Measurements from ENCODE around the gene ATG14.
A peak's percentile ranks its signal among the peaks of the same experiment; 100 is the strongest.

The ATG14 gene

DNA sequence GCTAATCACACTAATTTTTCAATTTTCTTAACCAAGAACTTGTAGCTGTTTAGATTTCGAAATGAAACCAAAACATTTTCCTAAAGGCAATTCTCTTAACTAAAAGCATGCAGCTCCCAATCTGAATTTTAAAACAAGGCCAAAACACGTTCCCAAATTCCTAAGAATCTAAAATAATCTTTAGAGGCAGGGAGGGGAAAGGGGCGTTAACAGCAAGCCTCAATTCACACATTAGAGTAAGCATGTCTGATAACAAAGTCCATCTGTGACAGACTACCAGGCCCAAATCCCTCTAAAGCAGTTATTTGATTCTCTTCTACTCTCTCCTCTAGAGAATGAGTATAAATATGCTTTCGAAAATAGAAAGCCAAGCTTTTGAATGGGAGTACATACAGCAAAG is 754 bp downstream of the ATG14 start:
- no peak for TF ChIP-seq CTCF (IDR thresholded peaks at IDR 0.05)
- Histone ChIP-seq H3K4me3 (ENCODE audit: low read depth, low read length) (peak overlapping the region; percentile 95), H3K4me1 (peaks cover 10% of the 10 kb centered on the region), H3K36me3 (ENCODE audit: control insufficient read depth, insufficient read depth, low read length) (no peaks in the 10 kb centered on the region), H3K4me2 (ENCODE audit: low read length) (peak overlapping the region; percentile 95), H3K79me2 (peaks cover 26% of the 10 kb centered on the region), H2AFZ (peak overlapping the region; percentile 99), H3K9me3 (ENCODE audit: control insufficient read depth, low read length) (no peaks in the 10 kb centered on the region), H3K27ac (no peak overlapping the region), H3K9ac (no peak overlapping the region), H3K27me3 (ENCODE audit: control insufficient read depth, insufficient read depth, low read length) (no peaks in the 10 kb centered on the region)

- H3K36me3 ChIP-seq (ENCODE audit: control insufficient read depth, insufficient read depth, low read length): no peaks in the 10 kb centered on the region
- no peak overlapping the region for H3K27ac ChIP-seq
- H3K4me2 ChIP-seq (ENCODE audit: low read length): no peak overlapping the region
- H3K79me2 ChIP-seq: peaks cover 25% of the 10 kb centered on the region
- no peak overlapping the region for H3K4me3 ChIP-seq (ENCODE audit: low read depth, low read length)
- no peak overlapping the region for H3K9ac ChIP-seq
- no peaks in the 10 kb centered on the region for H3K9me3 ChIP-seq (ENCODE audit: control insufficient read depth, low read length)
- H3K4me1 ChIP-seq: no peaks in the 10 kb centered on the region
- no peaks in the 10 kb centered on the region for H3K27me3 ChIP-seq (ENCODE audit: control insufficient read depth, insufficient read depth, low read length)
- TF ChIP-seq CTCF (IDR thresholded peaks at IDR 0.05): no peak
- H2AFZ ChIP-seq: no peak overlapping the region
Observed at GRCh38 chr14:55404173-55404854, 7.3 kb downstream of the ATG14 start.

DNA sequence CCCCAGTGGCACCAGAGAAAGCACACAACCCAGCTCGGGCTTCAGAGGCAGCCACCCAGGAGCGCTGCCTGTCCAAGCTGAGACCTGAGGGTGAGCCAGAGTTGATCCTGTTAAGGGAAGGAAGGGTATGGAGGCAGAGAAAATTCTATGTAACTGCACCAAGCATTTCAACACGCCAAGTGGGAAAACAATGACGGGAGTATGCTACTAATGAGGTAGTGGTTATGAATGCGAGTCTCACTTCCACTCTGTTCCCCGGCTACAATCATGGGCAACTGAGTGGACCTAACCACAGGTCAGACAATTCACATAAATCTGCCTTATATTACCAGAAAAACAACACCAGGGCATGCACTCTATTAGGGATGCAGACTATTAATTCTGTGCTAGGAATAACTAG is 9.9 kb downstream of the ATG14 start:
- Histone ChIP-seq H3K27me3 (ENCODE audit: control insufficient read depth, insufficient read depth, low read length) (no peaks in the 10 kb centered on the region), H3K36me3 (ENCODE audit: control insufficient read depth, insufficient read depth, low read length) (no peaks in the 10 kb centered on the region), H3K9me3 (ENCODE audit: control insufficient read depth, low read length) (no peaks in the 10 kb centered on the region), H3K4me2 (ENCODE audit: low read length) (no peak overlapping the region), H3K4me1 (no peaks in the 10 kb centered on the region), H3K9ac (no peak overlapping the region), H3K79me2 (peaks cover 16% of the 10 kb centered on the region), H2AFZ (no peak overlapping the region), H3K27ac (no peak overlapping the region), H3K4me3 (ENCODE audit: low read depth, low read length) (no peak overlapping the region)
- no peak for TF ChIP-seq CTCF (IDR thresholded peaks at IDR 0.05)

- H3K9ac ChIP-seq: no peak overlapping the region
- H3K4me2 ChIP-seq (ENCODE audit: low read length): no peak overlapping the region
- no peaks in the 10 kb centered on the region for H3K9me3 ChIP-seq (ENCODE audit: control insufficient read depth, low read length)
- no peak overlapping the region for H3K27ac ChIP-seq
- no peak overlapping the region for H2AFZ ChIP-seq
- H3K4me3 ChIP-seq (ENCODE audit: low read depth, low read length): no peak overlapping the region
- no peaks in the 10 kb centered on the region for H3K27me3 ChIP-seq (ENCODE audit: control insufficient read depth, insufficient read depth, low read length)
- H3K79me2 ChIP-seq: peaks cover 13% of the 10 kb centered on the region
- H3K4me1 ChIP-seq: no peaks in the 10 kb centered on the region
- no peak for TF ChIP-seq CTCF (IDR thresholded peaks at IDR 0.05)
- no peaks in the 10 kb centered on the region for H3K36me3 ChIP-seq (ENCODE audit: control insufficient read depth, insufficient read depth, low read length)
Observed at GRCh38 chr14:55399852-55400251, 11.8 kb downstream of the ATG14 start.

DNA sequence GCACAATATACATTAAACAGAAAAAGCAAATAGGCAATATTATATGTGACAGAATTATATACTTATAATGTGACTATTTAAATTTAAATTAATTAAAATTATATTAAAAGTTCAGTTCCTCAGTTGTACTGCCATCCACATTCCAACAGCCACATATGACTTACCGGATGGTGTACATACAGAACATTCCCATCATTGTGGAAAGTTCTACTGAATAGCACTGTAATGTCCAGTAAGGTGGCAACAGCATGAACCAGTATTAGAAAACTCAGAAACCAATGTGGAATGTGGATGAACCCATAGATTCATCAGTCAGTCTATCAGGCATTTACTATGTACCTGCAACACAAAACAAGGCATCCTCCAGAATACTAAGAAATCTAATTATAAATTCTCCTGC is 12.4 kb downstream of the ATG14 start:
- Histone ChIP-seq H3K27me3 (ENCODE audit: control insufficient read depth, insufficient read depth, low read length) (no peaks in the 10 kb centered on the region), H3K36me3 (ENCODE audit: control insufficient read depth, insufficient read depth, low read length) (no peaks in the 10 kb centered on the region), H3K79me2 (peaks cover 13% of the 10 kb centered on the region), H3K4me3 (ENCODE audit: low read depth, low read length) (no peak overlapping the region), H3K27ac (no peak overlapping the region), H3K4me2 (ENCODE audit: low read length) (no peak overlapping the region), H2AFZ (no peak overlapping the region), H3K4me1 (no peaks in the 10 kb centered on the region), H3K9ac (no peak overlapping the region), H3K9me3 (ENCODE audit: control insufficient read depth, low read length) (no peaks in the 10 kb centered on the region)
- no peak for TF ChIP-seq CTCF (IDR thresholded peaks at IDR 0.05)
